HepG2 (cell line): ENCODE results near the gene MMP25. TPM values are rescaled to one million over a fixed set of nuclear protein-coding genes. Genes with fewer than 3 reads are reported as not detected.

Experiments used
- BCL6 ChIP-seq: IDR thresholded peaks from 2 replicates; pipeline ENCODE4 v1.6.1; 2016; ENCODE audit warnings: missing genetic modification reagents, missing compliant biosample characterization
- BRD4 ChIP-seq: sonication (generic); formaldehyde crosslinking; IDR thresholded peaks from 2 replicates; pipeline ENCODE4 v1.4.0; 2020; ENCODE audit warnings: missing genetic modification reagents
- GFI1 ChIP-seq: sonication (generic); formaldehyde crosslinking; IDR thresholded peaks from 2 replicates; pipeline ENCODE4 v1.5.0; 2020; ENCODE audit warnings: missing genetic modification reagents, mild to moderate bottlenecking, borderline replicate concordance
- HNF4A ChIP-seq: sonication (generic); formaldehyde crosslinking; IDR thresholded peaks from 2 replicates; pipeline ENCODE4 v1.4.0; 2020; ENCODE audit warnings: missing genetic modification reagents
- KDM5B ChIP-seq: sonication (generic); formaldehyde crosslinking; IDR thresholded peaks from 2 replicates; pipeline ENCODE4 v1.4.0; 2020; ENCODE audit warnings: missing genetic modification reagents, mild to moderate bottlenecking, borderline replicate concordance
- NONO ChIP-seq, 2 experiments: fragments of 450-650 bp in 1 of 2; sonication (generic) in 1 of 2; formaldehyde crosslinking in 1 of 2; IDR thresholded peaks in 1 of 2; conservative IDR thresholded peaks in 1 of 2; 2 replicates each; pipeline versions ENCODE4 v1.6.1 to v1.8.0; 2017 to 2022; ENCODE audit warnings: mild to moderate bottlenecking in 1 of 2, missing genetic modification reagents in 1 of 2, moderate library complexity in 1 of 2
- PAXIP1 ChIP-seq: sonication (generic); formaldehyde crosslinking; conservative IDR thresholded peaks from 2 replicates; pipeline ENCODE4 v1.4.0; 2020; ENCODE audit warnings: mild to moderate bottlenecking, missing genetic modification reagents, moderate library complexity
- TCF7 ChIP-seq: sonication (generic); IDR thresholded peaks from 2 replicates; pipeline ENCODE4 v1.6.1; 2016; ENCODE audit warnings: antibody characterized with exemption, low read depth
- XRCC5 ChIP-seq: fragments of 200-400 bp; formaldehyde crosslinking; optimal IDR thresholded peaks from 2 replicates; pipeline ENCODE3; 2017; ENCODE audit warnings: mild to moderate bottlenecking, low read length
- ZBTB1 ChIP-seq: sonication (generic); formaldehyde crosslinking; IDR thresholded peaks from 2 replicates; pipeline ENCODE4 v1.4.0; 2020; ENCODE audit warnings: missing genetic modification reagents, borderline replicate concordance
- ZNF10 ChIP-seq: sonication (generic); formaldehyde crosslinking; IDR thresholded peaks from 2 replicates; pipeline ENCODE4 v1.4.0; 2020; ENCODE audit warnings: mild to moderate bottlenecking, low read depth, missing genetic modification reagents, borderline replicate concordance
- ZNF124 ChIP-seq: sonication (generic); formaldehyde crosslinking; IDR thresholded peaks from 2 replicates; pipeline ENCODE4 v1.4.0; 2020; ENCODE audit warnings: missing genetic modification reagents
- ZNF430 ChIP-seq: sonication (generic); formaldehyde crosslinking; IDR thresholded peaks from 2 replicates; pipeline ENCODE4 v1.9.0; 2021; ENCODE audit warnings: mild to moderate bottlenecking, missing genetic modification reagents
- ZNF44 ChIP-seq: sonication (generic); formaldehyde crosslinking; IDR thresholded peaks from 2 replicates; pipeline ENCODE4 v1.5.1; 2020; ENCODE audit warnings: mild to moderate bottlenecking, missing genetic modification reagents
- ZNF687 ChIP-seq: sonication (generic); formaldehyde crosslinking; IDR thresholded peaks from 2 replicates; pipeline ENCODE4 v1.5.1; 2020; ENCODE audit warnings: mild to moderate bottlenecking, missing genetic modification reagents, moderate library complexity
- ZNF891 ChIP-seq: sonication (generic); formaldehyde crosslinking; IDR thresholded peaks from 2 replicates; pipeline ENCODE4 v1.5.0; 2020; ENCODE audit warnings: mild to moderate bottlenecking, missing genetic modification reagents
- polyA plus RNA-seq, 8 experiments: library from polyadenylated mRNA; depleted of rRNA in 3 of 8; stranded (reverse) in 7 of 8; unstranded in 1 of 8; fragments of >200 nt; fragmentation: Illumina TruSeq in 4 of 8; extraction: Trizol in 4 of 8; gene quantifications; 2 replicates each; pipeline versions ENCODE4 v1.2.1 to v1.2.3, GENCODE V29; 2011 to 2016; ENCODE audit warnings: low read depth in 4 of 8, missing spikeins in 1 of 8, mixed read lengths in 1 of 8; ENCODE audit not compliant: insufficient read depth in 1 of 8
- total RNA-seq, 5 experiments: library from RNA; depleted of rRNA; stranded (reverse); fragments of >200 nt; fragmentation: Illumina TruSeq; extraction: Trizol; gene quantifications; 2 replicates each; pipeline ENCODE4 v1.2.3, GENCODE V29; 2016; ENCODE audit warnings: low read depth in 1 of 5

The MMP25 gene
- total and polyA plus RNA-seq, 2 of the 13 experiments (the other 11 are each of a cell fraction or from before 2014, with no cell fraction given): 0.04 to 0.08 TPM

- peak; percentile 85 for TF ChIP-seq ZNF687 (CRISPR knock-in tag)
- TF ChIP-seq ZNF44 (CRISPR knock-in tag): no peak
- TF ChIP-seq HNF4A (CRISPR knock-in tag): peak; percentile 67
- TF ChIP-seq TCF7: no peak
- no peak for TF ChIP-seq NONO (IDR thresholded peaks at IDR 0.05)
- TF ChIP-seq NONO (CRISPR knock-in tag; conservative IDR thresholded peaks at IDR 0.05): 0 out of 2 replicates have a peak, but pooled peaks have one; percentile 36
- TF ChIP-seq ZNF124 (CRISPR knock-in tag): no peak
- TF ChIP-seq BCL6 (CRISPR knock-in tag): 0 out of 2 replicates have a peak, but pooled peaks have one; percentile 28
- no peak for TF ChIP-seq ZBTB1 (CRISPR knock-in tag)
- TF ChIP-seq PAXIP1 (CRISPR knock-in tag): peak; percentile 72
- 0 out of 2 replicates have a peak, but pooled peaks have one; percentile 6 for TF ChIP-seq ZNF430 (CRISPR knock-in tag)
- no peak for TF ChIP-seq ZNF10
- TF ChIP-seq GFI1 (CRISPR knock-in tag): no peak
- TF ChIP-seq XRCC5: no peak
- TF ChIP-seq BRD4 (CRISPR knock-in tag): no peak
- TF ChIP-seq KDM5B (CRISPR knock-in tag): no peak
- 0 out of 2 replicates have a peak, but pooled peaks have one; percentile 14 for TF ChIP-seq ZNF891 (CRISPR knock-in tag)
Observed at GRCh38 chr16:3007059-3007956, 39.1 kb upstream of the MMP25 start (continued).
